SHP77 treated with DMSO at 0.1 percent for 48 hours (cell line): ENCODE data around the gene RBM28.

Source experiments
- DNase-seq: peaks from one replicate; lab custom pipeline; 2025; lab: John Stamatoyannopoulos, UW

Gene RBM28

DNA sequence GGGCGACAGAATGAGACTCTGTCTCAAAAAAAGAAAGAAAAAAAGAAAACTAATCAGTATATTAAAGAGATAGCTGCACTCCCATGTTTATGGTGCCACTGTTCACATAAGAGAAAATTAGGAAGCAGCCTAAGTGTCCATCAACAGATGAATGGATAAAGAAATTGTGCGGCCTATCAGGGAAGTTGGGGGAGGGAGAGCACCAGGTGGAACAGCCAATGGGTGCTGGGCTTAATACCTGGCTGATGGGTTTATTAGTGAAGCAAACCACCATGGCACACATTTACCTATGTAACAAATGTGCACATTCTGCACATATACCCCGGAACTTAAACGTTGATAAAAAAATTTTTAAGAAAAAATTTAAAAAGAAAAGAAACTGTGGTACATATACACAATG is 26.8 kb upstream of the RBM28 start:
- no peak for DNase-seq

GRCh38 chr7:128366986-128367385 is 23.3 kb upstream of the RBM28 start:
- no peak for DNase-seq

- no peak for DNase-seq
These were observed 22.6 kb upstream of the RBM28 start for GRCh38 chr7:128366300-128366699.

DNA sequence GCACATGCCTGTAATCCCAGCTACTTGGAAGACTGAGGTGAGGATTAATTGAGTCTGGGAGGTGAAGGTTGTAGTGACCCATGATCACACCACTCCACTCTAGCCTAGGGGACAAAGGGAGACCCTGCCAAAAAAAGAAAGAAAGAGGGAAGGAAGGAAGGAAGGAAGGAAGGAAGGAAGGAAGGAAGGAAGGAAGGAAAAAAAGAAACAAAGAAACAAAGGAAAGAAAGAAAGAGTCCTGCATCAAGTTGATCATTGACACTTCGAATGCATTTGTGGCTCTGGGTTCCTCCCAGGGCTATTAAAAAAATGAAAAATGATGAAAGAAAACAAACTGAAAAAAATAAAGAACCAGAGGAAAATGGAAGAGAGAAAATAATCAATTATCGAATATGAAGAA is 21.7 kb upstream of the RBM28 start:
- DNase-seq, result no peak

- DNase-seq, result no peak
These were observed 20.6 kb upstream of the RBM28 start for GRCh38 chr7:128364166-128364870.

GRCh38 chr7:128363261-128363721 is 19.6 kb upstream of the RBM28 start:
- DNase-seq, result no peak

GRCh38 chr7:128362670-128363069 is 19.0 kb upstream of the RBM28 start:
- no peak for DNase-seq

DNA sequence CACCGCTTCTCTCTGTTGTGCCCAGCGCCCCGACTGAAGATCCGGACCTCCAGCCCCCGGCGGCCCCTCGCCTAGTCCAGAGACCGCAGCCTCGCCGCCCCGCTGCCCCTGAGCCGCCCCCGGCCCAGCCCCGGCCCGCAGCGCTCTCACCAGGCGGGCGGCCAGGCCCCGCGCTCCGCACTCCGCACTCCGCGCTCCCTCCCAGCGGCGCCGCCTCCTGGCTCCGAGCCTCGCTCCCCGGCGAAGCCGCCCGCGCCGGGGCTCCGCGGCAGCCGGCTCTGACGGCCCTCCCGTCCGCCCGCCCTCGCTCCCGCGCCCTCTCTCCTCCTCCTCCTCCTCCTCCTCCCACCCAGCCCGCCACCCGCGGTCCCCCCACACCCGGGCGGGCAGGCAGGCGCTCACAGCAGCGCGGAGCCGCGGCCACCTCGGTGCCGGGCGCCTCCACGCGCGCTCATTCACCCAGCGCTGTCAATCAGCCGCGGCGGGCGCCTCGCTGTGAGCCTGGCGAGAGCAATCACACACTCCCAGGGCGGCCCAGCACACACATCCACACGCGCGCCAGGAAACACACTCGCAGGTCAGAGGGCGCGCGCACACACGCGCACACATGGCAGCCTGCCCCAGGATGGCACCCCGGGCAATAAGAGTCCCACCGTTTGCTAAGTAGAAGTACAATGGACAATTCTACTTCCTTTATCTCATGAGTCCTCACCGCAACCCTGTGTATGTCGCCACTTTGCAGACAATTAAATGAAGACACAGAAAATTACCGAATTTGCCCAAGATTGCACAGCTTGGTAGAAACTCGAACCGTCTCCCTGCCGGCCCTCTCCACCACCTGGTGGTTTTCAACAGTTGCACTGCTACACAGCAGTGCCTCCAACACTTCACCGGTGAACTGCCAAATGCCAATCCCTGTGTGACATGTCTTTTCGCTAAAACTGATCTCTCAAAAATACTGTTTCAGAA is 18.0 kb upstream of the RBM28 start, which contains the start of gene PRRT4:
PRRT4 (minus strand) TSS at position 280 of the 969 bp plus-strand sequence.
- no peak for DNase-seq

DNA sequence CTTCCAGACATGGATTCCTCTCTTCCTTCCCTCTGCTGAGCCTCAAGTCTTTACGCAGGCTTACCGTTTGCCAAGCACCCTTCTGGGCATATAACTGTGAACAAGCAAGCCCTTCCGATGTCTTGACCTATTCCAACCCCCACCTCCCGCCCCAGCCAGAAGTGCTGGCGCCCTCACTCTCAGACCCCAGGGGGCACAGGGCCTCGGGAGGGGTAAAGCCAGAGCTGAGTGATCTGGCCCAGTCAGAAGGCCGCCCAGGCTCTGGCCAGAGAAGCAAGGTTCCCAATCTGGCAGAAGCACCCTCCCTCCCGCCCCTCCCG is 16.6 kb upstream of the RBM28 start:
- DNase-seq, result no peak

- DNase-seq, result no peak
These were observed 16.2 kb upstream of the RBM28 start for GRCh38 chr7:128359939-128360338.

DNA sequence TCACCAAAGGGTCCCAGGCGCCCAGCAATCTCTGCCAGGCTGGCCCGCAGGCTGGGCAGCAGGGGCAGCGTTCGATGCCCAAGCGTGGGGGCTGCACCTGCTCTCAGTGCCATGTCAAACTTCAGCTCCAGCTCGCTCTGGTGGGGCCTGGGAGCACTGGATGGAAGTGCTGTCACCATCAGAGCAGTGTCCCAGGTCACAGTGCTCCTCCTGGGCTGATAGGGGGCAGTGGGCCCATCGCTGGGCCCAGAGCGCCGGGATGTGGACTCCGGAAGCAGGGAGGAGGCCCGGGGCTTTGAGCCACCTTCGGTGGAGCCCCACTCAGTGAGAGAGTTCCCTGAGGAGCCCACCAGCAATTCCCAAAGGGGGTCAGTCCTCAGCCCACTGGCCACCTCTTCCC is 15.6 kb upstream of the RBM28 start:
- DNase-seq, result no peak

DNA sequence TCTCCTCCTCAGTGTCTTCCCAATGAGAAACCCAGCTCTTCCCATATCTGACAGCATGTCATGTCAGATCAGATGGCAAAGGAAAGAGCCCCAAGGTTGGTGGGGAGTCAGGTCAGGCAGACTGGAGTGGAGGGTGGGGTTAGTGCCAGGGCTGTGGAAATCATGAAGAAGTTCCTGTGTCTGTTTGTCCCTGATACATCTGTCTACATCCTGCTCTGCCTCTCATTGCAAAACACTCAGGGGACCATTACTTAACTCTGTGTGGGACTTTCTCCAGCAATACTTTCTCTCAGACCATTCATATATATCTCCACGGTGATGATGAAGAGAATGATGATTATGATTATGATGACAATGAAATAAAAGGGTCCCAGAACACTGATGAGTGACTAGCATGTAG is 14.5 kb upstream of the RBM28 start:
- no peak for DNase-seq

DNA sequence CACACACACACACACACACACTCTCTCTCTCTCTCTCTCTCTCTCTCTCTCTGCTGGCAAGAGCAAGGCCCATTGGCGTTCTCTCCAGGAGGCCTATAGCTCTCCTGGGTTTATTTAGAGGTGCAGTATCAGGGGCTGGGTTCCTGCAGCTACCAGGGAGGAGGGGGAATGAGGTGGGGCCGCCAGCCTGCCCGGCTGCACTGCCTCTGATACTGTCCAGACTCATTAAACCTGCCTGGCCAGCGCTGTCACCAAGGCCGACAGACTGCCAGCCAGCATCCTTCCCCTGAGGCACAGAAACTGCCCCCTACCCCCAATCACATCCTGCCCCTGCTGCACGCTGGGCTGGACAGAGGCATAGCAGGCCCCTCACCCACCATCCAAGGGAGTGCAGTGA is 13.5 kb upstream of the RBM28 start:
- no peak for DNase-seq

DNA sequence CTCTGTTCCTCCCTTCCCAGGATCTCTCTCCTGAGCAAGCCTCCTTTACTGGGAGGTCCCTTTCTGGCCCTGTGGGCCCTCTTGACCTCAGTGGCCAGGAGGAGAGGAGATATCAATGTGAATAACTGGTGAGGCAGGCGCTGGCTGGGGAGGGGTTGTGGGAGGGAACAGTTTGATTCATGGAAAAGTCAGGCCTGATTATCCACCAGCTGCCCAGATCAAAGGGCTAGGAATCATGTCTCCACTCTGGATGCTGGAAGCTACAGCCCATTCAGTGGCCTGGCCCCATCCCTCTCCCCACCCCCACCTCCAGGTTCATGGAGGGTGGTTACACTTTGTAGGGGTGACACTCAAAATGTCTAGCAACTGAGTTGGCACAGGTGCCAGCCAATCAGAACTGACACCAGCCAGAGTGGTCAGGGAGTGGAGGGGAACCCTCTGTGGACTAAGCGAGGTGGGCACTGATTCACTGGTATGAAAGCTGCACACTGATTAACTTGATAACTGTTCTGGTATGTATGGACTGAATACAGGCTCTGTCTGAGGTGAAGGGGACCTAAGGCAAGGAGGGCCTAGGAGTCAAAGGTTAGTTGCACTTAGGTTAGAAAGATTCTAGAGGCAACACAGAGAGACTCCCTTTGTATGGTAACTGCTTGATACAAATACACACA is 13.0 kb upstream of the RBM28 start:
- DNase-seq, result no peak

GRCh38 chr7:128353610-128354009 is 9.9 kb upstream of the RBM28 start:
- no peak for DNase-seq

GRCh38 chr7:128353189-128353588 is 9.5 kb upstream of the RBM28 start:
- no peak for DNase-seq

DNA sequence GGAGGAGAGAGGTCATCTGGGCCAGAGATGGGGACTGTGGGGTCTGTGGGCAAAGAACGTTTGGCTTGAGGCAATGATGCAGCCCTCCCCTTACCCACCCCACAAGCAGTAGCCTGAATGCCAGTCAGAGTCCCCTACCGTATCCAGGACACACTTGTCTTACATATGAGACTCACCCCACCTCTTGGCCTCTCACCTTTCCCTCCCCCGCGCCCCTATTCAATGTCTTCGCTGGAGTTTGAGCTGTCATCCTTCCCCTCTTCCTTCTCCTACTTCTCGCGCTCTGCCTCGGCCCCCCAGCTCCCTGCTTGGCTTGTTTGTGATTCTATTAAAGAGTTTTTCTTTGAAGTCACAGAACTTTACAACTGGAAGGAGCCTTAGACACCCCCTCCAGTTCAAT is 8.9 kb upstream of the RBM28 start:
- no peak for DNase-seq

GRCh38 chr7:128352153-128352537 is 8.4 kb upstream of the RBM28 start:
- no peak for DNase-seq

GRCh38 chr7:128351296-128352152 is 7.8 kb upstream of the RBM28 start:
- no peak for DNase-seq

- DNase-seq, result no peak
These were observed 7.1 kb upstream of the RBM28 start for GRCh38 chr7:128350708-128351295.

DNA sequence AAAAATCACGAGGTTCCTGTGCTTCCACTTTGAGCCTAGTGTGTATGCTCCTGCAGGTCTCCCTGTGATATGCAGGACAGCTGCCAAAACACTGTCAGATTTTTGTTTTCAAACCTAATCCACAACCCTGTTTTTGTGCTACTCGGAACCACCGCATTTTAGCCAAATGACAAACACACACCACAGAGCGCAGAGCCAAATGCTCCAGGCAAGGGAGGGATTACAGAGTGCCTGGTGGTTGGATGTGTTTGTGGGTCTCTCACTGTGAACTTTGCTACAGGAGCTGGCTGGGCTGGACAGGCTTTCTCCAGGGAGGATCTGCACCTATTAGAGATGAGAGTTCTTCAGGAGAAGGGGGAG is 5.7 kb upstream of the RBM28 start:
- DNase-seq, result no peak
